IMR-90 (cell line): ENCODE data around the gene ITGA2. TPM values are rescaled to one million over a fixed set of nuclear protein-coding genes. Genes with fewer than 3 reads are reported as not detected.
A peak's percentile ranks its signal among the peaks of the same experiment; 100 is the strongest.

ENCODE experiments used
- ATAC-seq: fragments of 200-7000 bp; cut with Tn5 transposase; 2 replicates; pipeline ENCODE4 v1.9.1; 2020; ENCODE audit warnings: low read depth, mild to moderate bottlenecking, moderate library complexity
- BruUV-seq: library from RNA; stranded (reverse); fragments of 400-500 nt; replicated peaks from 2 replicates; lab custom pipeline; 2021; lab: Mats Ljungman, UMichigan
- CTCF ChIA-PET: fragments of 300-600 bp; formaldehyde crosslinking; extraction: SDS; loops from one replicate; lab custom pipeline; 2021; ENCODE audit warnings: antibody characterized with exemption; lab: Yijun Ruan, JAX
- POLR2A ChIA-PET: fragments of 300-600 bp; sonication (Branson Sonifier 250); formaldehyde crosslinking; loops from one replicate; lab custom pipeline; 2022; ENCODE audit warnings: antibody characterized with exemption; ENCODE audit not compliant: unreplicated experiment; lab: Charles Lee
- DNase-seq: peaks from one replicate; pipeline ENCODE4 v3.0.0; 2013
- H2AFZ ChIP-seq: replicated peaks from 2 replicates; pipeline ENCODE3; 2013; ENCODE audit warnings: low read length, mild to moderate bottlenecking; ENCODE audit not compliant: poor library complexity
- H2AK5ac ChIP-seq: 2 replicates; pipeline ENCODE4 v1.6.1; 2013; ENCODE audit warnings: low read depth, low read length, inconsistent platforms
- H2AK9ac ChIP-seq: replicated peaks from 2 replicates; pipeline ENCODE3; 2013; ENCODE audit warnings: mild to moderate bottlenecking, low read depth, low read length, moderate library complexity; ENCODE audit not compliant: poor library complexity
- H2BK120ac ChIP-seq: 2 replicates; pipeline ENCODE4 v1.6.1; 2013; ENCODE audit warnings: low read depth, low read length, inconsistent platforms
- H2BK15ac ChIP-seq: 3 replicates; pipeline ENCODE4 v1.6.1; 2013; ENCODE audit warnings: low read depth, low read length, inconsistent platforms
- H2BK20ac ChIP-seq: 2 replicates; pipeline ENCODE4 v1.6.1; 2013; ENCODE audit warnings: low read depth, mild to moderate bottlenecking, inconsistent platforms, low read length, moderate library complexity
- H2BK5ac ChIP-seq: 2 replicates; pipeline ENCODE4 v1.6.1; 2013; ENCODE audit warnings: mild to moderate bottlenecking, low read depth, low read length, inconsistent platforms; ENCODE audit not compliant: poor library complexity, severe bottlenecking
- H3K14ac ChIP-seq: replicated peaks from 2 replicates; pipeline ENCODE4 v1.6.1; 2013; ENCODE audit warnings: low read depth, low read length, inconsistent platforms
- H3K18ac ChIP-seq: 2 replicates; pipeline ENCODE4 v1.6.1; 2013; ENCODE audit warnings: low read depth, low read length, control low read depth
- H3K23ac ChIP-seq: 2 replicates; pipeline ENCODE4 v1.6.1; 2013; ENCODE audit warnings: low read depth, low read length, inconsistent platforms
- H3K27ac ChIP-seq: 2 replicates; pipeline ENCODE4 v1.5.1; 2013; ENCODE audit warnings: mild to moderate bottlenecking, control low read depth, low read length; ENCODE audit not compliant: insufficient read depth
- H3K27me3 ChIP-seq: 2 replicates; pipeline ENCODE4 v1.6.1; 2013; ENCODE audit warnings: low read length; ENCODE audit not compliant: control insufficient read depth, insufficient read depth
- H3K36me3 ChIP-seq: 2 replicates; pipeline ENCODE4 v1.6.1; 2013; ENCODE audit warnings: low read length, mixed read lengths; ENCODE audit not compliant: control insufficient read depth, insufficient read depth
- H3K4ac ChIP-seq: 2 replicates; pipeline ENCODE4 v1.6.1; 2013; ENCODE audit warnings: low read depth, low read length, inconsistent platforms
- H3K4me1 ChIP-seq: 2 replicates; pipeline ENCODE4 v1.6.1; 2013; ENCODE audit warnings: low read length, mixed read lengths; ENCODE audit not compliant: control insufficient read depth, insufficient read depth
- H3K4me2 ChIP-seq: 2 replicates; pipeline ENCODE4 v1.6.1; 2013; ENCODE audit warnings: low read depth, mild to moderate bottlenecking, control low read depth, low read length, moderate library complexity
- H3K4me3 ChIP-seq: 2 replicates; pipeline ENCODE4 v1.5.1; 2013; ENCODE audit warnings: low read depth, mild to moderate bottlenecking, control low read depth, low read length, moderate library complexity; ENCODE audit not compliant: insufficient read depth
- H3K56ac ChIP-seq: 2 replicates; pipeline ENCODE4 v1.6.1; 2013; ENCODE audit warnings: low read length, inconsistent platforms; ENCODE audit not compliant: insufficient read depth; ENCODE audit errors: extremely low read depth
- H3K79me1 ChIP-seq, 2 experiments: 2 replicates each; pipeline ENCODE4 v1.6.1; 2013; ENCODE audit warnings: low read length in 2 of 2, inconsistent platforms in 1 of 2, low read depth in 1 of 2
- H3K9ac ChIP-seq: 2 replicates; pipeline ENCODE4 v1.6.1; 2013; ENCODE audit warnings: low read depth, low read length, control low read depth
- H3K9me1 ChIP-seq: 2 replicates; pipeline ENCODE4 v1.6.1; 2013; ENCODE audit warnings: low read length, inconsistent platforms; ENCODE audit not compliant: insufficient read depth
- H3K9me3 ChIP-seq: 2 replicates; pipeline ENCODE4 v1.6.1; 2013; ENCODE audit warnings: low read length; ENCODE audit not compliant: control insufficient read depth, insufficient read depth
- H4K20me1 ChIP-seq: 2 replicates; pipeline ENCODE4 v1.6.1; 2013; ENCODE audit warnings: low read length, inconsistent platforms; ENCODE audit not compliant: insufficient read depth
- H4K5ac ChIP-seq: 2 replicates; pipeline ENCODE4 v1.6.1; 2013; ENCODE audit warnings: mild to moderate bottlenecking, low read depth, low read length, control low read depth
- H4K8ac ChIP-seq, 2 experiments: 2 replicates each; pipeline ENCODE4 v1.6.1; 2013; ENCODE audit warnings: low read depth in 2 of 2, low read length in 2 of 2, control low read depth in 1 of 2, inconsistent platforms in 1 of 2
- H4K91ac ChIP-seq: 2 replicates; pipeline ENCODE4 v1.6.1; 2013; ENCODE audit warnings: low read depth, low read length, inconsistent platforms; ENCODE audit not compliant: insufficient read depth
- CEBPB ChIP-seq: IDR thresholded peaks from 2 replicates; pipeline ENCODE4 v1.6.1; 2012; ENCODE audit warnings: low read depth, low read length, improper control_type of control experiment
- SMC3 ChIP-seq: fragments of 150-350 bp; IDR thresholded peaks from 2 replicates; pipeline ENCODE4 v1.6.1; 2016; ENCODE audit warnings: low read depth, mild to moderate bottlenecking, antibody characterized with exemption, low read length, moderate library complexity
- dilution Hi-C: fragments of 300-500 bp; cut with HindIII; formaldehyde crosslinking; loops from one replicate; pipeline ENCODE4 v1.14.3; 2018; ENCODE audit warnings: low sequenced_read_pairs; ENCODE audit not compliant: unreplicated experiment
- in situ Hi-C: fragments of 300-500 bp; cut with MboI; formaldehyde crosslinking; loops from 3 replicates; pipeline ENCODE4 v1.14.3; 2019; ENCODE audit warnings: low sequenced_read_pairs, inconsistent platforms, mixed read lengths
- intact Hi-C: fragments of 100-400 bp; cut with micrococcal nuclease; formaldehyde crosslinking; loops from 2 replicates; pipeline ENCODE4 v1.10.0; 2022
- polyA plus RNA-seq, 3 experiments: library from polyadenylated mRNA; depleted of rRNA; stranded (reverse); fragments of >200 nt; gene quantifications; 2 replicates each; pipeline ENCODE4 v1.2.3, GENCODE V29; 2012; ENCODE audit warnings: low replicate concordance in 1 of 3
- total RNA-seq: library from RNA; depleted of rRNA; stranded (reverse); fragments of >200 nt; gene quantifications from 2 replicates; pipeline ENCODE4 v1.2.3, GENCODE V29; 2012
- TF ChIP-seq, protein P1 (sequence below): conservative IDR thresholded peaks from 2 replicates; pipeline ENCODE4 v1.5.1; 2012; ENCODE audit warnings: mild to moderate bottlenecking, low read depth, low read length, improper control_type of control experiment

The ITGA2 gene
- total and polyA plus RNA-seq, 2 of the 4 experiments (the other 2 are of a cell fraction) = 23.3 to 93.4 TPM

DNA sequence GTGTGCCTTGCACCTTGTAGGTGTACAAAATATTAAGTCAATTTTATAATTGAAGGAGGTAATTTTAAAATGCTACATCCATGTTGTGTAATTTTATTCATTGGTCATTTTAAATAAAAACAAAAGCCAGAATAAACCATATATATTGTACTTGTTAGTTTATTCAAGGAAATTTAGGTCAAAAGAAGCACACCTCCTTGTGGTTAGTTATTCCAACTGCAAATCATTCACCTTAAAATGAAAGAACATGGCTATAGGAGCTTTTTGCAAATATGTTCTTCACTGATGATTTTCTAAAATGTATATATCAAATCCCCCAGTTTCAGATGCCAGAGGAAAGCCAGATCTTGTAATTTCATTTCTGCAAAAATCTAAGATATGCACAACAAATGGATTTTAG lies 125.8 kb downstream of the ITGA2 start:
- DNase-seq = peak; percentile 54
- peaks cover 7 to 12% of the 10 kb centered on the region in 2 experiments for H3K79me1 ChIP-seq
- no peak overlapping the region for H3K9ac ChIP-seq
- H4K5ac ChIP-seq = no peak overlapping the region
- H3K36me3 ChIP-seq = no peaks in the 10 kb centered on the region
- no peaks in the 10 kb centered on the region for H3K4me1 ChIP-seq
- no peak overlapping the region for H2AK5ac ChIP-seq
- H3K27ac ChIP-seq = no peak overlapping the region
- BruUV-seq = no TSS peak
- POLR2A ChIA-PET = no interaction called here
- H3K14ac ChIP-seq = no peak overlapping the region
- no peaks in the 10 kb centered on the region for H3K27me3 ChIP-seq
- no peaks in the 10 kb centered on the region for H4K20me1 ChIP-seq
- H3K18ac ChIP-seq = no peak overlapping the region
- no peak overlapping the region for H2BK20ac ChIP-seq
- H3K23ac ChIP-seq = no peak overlapping the region
- intact Hi-C loops (no loop called here), in situ Hi-C loops (no loop called here), dilution Hi-C loops (no loop called here)
- H4K8ac ChIP-seq = no peak overlapping the region
- ATAC-seq = no peak
- H3K4ac ChIP-seq = no peak overlapping the region
- H2BK5ac ChIP-seq = no peak overlapping the region
- H3K4me2 ChIP-seq = no peak overlapping the region
- no peak overlapping the region for H2BK120ac ChIP-seq
- H3K9me1 ChIP-seq = peaks cover 4% of the 10 kb centered on the region; the same call in 1 of the 2 replicates
- H3K56ac ChIP-seq = no peak overlapping the region
- no peak overlapping the region for H3K4me3 ChIP-seq
- H4K91ac ChIP-seq = no peak overlapping the region
- TF ChIP-seq, protein P1, sequence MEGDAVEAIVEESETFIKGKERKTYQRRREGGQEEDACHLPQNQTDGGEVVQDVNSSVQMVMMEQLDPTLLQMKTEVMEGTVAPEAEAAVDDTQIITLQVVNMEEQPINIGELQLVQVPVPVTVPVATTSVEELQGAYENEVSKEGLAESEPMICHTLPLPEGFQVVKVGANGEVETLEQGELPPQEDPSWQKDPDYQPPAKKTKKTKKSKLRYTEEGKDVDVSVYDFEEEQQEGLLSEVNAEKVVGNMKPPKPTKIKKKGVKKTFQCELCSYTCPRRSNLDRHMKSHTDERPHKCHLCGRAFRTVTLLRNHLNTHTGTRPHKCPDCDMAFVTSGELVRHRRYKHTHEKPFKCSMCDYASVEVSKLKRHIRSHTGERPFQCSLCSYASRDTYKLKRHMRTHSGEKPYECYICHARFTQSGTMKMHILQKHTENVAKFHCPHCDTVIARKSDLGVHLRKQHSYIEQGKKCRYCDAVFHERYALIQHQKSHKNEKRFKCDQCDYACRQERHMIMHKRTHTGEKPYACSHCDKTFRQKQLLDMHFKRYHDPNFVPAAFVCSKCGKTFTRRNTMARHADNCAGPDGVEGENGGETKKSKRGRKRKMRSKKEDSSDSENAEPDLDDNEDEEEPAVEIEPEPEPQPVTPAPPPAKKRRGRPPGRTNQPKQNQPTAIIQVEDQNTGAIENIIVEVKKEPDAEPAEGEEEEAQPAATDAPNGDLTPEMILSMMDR = peak; percentile 40
- TF ChIP-seq CEBPB = no peak
- peak; percentile 24; the same call in 1 of the 2 replicates for TF ChIP-seq SMC3
- H2BK15ac ChIP-seq = no peak overlapping the region
- CTCF ChIA-PET = interaction anchor here (0.9 kb wide), 1 partner anchor 363 kb away, joined by 3 read pairs; no protein-coding TSS in a partner anchor
- H3K9me3 ChIP-seq = no peaks in the 10 kb centered on the region
- no peak overlapping the region for H2AK9ac ChIP-seq
- no peak overlapping the region for H2AFZ ChIP-seq
